Mammary epithelial cell (primary cell): ENCODE data around the gene SLC15A3.

Experiments used
- CTCF ChIP-seq, 2 donors: IDR thresholded peaks in 1 of 2; conservative IDR thresholded peaks in 1 of 2; 2 replicates each; pipeline ENCODE4 v1.5.1; 2011 to 2012; ENCODE audit warnings: inconsistent platforms in 2 of 2, low read length in 2 of 2, mild to moderate bottlenecking in 2 of 2, control low read depth in 1 of 2, low read depth in 1 of 2; ENCODE audit not compliant: insufficient read depth in 1 of 2; ENCODE audit errors: extremely low read depth in 1 of 2
- EZH2 ChIP-seq: IDR thresholded peaks from 2 replicates; pipeline ENCODE4 v1.6.1; 2012; ENCODE audit warnings: low read length, inconsistent platforms, borderline replicate concordance

- TF ChIP-seq CTCF (conservative IDR thresholded peaks at IDR 0.05 in 1 of 2, IDR thresholded peaks at IDR 0.05 in 1 of 2; ENCODE audit: extremely low read depth in 1 of 2, insufficient read depth in 1 of 2, low read depth in 1 of 2, low read length in 2 of 2), result no peak
- TF ChIP-seq EZH2, result no peak
These were observed 17.0 kb downstream of the SLC15A3 start for GRCh38 chr11:60934790-60935605.
